Activated T-cell treated with anti-CD3 and anti-CD28 coated beads for 4 hours (primary cell): ENCODE data around the gene MED13.
"Not testable (repeated sequence)": the region's sequence is repeated elsewhere in the genome, so short reads cannot be mapped to it uniquely, and the experiment has no call there.

Experiments used
- DNase-seq: peaks from one replicate; pipeline ENCODE4 v3.0.0-alpha.2; 2020

Gene MED13

DNA sequence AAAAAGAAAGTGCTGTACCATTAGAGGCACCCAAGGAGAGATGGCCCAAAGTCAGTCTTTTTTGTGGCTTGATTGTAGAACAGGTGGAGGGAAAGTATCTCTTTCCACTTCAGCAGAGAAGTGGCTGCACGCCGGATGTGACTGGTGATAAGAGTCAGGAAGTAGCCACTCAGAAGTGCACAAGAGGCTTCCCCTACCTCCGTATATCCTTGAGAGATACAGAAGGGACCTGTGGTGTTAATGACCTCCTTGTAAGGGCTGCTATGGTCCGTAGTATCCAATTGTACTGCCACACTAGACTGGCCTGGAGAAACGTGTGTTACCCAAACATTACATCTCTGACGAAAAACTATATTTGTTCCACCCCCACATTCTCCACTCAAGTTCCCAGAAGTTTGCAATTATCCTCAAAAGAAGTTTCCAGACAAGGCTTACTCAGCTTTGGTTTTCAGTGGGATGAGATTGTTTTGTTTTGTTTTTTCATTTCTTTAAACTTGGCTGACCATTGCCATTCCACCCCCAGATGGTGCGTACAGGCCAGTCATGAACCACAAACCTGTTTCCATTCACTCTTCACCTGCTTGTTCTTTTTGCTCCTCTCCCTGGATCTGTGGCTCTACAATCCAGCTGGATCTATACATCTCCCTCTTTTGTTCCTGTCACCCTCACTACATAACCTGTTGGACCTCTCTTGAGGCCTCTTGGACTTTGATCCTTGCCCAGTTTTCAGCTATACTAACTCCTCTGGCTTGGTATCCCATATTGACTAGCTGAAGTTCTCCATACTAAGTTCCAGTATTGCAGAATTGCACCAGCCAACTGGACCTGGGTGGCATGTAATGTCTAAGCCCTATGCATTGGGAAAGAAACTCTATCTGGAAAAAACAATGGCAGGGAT is 20.7 kb upstream of the MED13 start:
- DNase-seq, result no peak

- DNase-seq, result no peak
Observed at GRCh38 chr17:62084585-62084984, 19.5 kb upstream of the MED13 start.

DNA sequence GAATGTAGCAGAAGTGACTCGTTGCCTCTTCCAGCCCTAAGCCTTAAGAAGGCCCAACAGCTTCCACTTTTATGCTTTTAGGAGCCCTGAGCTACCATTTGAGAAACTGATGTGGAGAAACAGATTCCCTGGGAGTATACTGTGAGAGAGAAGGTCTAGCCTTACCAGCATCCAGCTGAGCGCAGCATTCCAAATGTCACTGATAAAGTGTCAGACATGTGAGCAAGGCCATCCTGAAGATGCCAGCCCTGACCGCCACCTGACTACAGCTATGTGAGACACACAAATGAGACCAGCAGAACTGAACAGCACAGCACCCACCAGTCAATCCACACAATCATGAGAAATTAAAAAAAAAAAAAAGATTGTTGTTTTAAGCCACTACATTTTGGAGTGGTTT is 18.6 kb upstream of the MED13 start:
- no peak for DNase-seq

- no peak for DNase-seq
Observed at GRCh38 chr17:62080647-62081046, 15.6 kb upstream of the MED13 start.

DNA sequence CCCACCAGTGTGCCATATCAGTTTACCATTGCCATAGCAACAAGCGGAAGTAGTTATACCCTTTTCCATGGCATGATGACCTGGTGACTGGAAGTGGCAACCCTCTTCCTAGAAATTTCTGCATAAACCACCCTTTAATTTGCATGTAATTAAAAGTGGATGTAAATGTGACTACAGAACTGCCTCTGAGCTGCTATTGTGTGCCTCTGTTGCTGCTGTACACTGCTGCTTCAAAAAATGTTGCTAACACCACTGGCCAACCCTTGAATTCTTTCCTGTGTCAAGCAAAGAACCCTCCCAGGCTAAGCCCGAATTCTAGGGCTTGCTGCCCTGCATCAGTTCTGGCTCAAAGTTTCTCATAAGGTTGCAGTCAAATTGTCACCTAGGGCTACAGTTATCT is 12.9 kb upstream of the MED13 start:
- DNase-seq, result no peak

GRCh38 chr17:62076864-62077788 is 12.0 kb upstream of the MED13 start:
- no peak for DNase-seq

DNA sequence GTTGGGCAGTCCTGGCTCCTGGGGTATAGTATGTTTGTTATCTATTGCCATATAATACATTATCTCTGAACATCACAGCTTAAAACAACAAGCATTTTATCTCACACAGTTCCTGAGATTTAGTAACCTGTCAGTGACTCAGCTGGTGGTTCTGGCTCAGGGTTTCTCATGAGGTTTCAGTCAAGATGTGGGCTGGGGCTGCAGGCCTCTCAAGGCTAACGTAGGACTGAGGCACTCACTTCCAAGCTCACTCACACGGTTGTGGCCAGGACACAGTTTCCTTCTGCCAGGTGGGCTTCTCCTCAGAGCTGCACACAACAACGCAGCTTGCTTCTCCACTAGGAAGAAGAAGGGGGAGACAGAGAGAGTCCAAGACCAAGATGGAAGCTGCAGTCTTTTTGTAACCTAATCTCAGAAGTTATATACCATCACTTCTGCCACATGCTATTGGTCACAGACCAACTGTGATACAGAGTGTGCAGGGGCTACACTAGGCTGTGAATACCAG is 10.3 kb upstream of the MED13 start:
- DNase-seq, result no peak

DNA sequence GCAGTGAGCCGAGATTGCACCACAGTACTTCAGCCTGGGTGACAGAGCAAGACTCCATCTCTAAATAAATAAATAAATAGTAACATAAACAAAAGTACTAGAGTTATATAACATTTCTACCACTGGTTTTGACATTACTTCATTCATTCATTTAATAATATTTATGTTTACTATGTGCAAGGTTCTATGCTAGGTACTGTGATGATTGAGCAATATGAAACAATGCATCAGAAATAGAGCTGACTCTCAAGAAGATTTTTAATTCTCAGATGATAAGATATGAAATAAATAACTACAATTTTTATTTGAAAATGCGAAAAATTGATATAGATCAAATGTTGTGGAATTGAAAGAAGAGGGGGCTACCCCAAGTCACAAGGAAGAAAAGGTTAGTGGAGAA is 8.9 kb upstream of the MED13 start:
- DNase-seq, result no peak

- not testable (repeated sequence) for DNase-seq
Observed at GRCh38 chr17:62072855-62073254, 7.8 kb upstream of the MED13 start.

- no peak for DNase-seq
Observed at GRCh38 chr17:62070900-62071299, 5.8 kb upstream of the MED13 start.

- no peak for DNase-seq
Observed at GRCh38 chr17:62067165-62068145, 2.4 kb upstream of the MED13 start.

GRCh38 chr17:62065611-62066468 is 762 bp upstream of the MED13 start:
- peak; percentile 96 for DNase-seq

DNA sequence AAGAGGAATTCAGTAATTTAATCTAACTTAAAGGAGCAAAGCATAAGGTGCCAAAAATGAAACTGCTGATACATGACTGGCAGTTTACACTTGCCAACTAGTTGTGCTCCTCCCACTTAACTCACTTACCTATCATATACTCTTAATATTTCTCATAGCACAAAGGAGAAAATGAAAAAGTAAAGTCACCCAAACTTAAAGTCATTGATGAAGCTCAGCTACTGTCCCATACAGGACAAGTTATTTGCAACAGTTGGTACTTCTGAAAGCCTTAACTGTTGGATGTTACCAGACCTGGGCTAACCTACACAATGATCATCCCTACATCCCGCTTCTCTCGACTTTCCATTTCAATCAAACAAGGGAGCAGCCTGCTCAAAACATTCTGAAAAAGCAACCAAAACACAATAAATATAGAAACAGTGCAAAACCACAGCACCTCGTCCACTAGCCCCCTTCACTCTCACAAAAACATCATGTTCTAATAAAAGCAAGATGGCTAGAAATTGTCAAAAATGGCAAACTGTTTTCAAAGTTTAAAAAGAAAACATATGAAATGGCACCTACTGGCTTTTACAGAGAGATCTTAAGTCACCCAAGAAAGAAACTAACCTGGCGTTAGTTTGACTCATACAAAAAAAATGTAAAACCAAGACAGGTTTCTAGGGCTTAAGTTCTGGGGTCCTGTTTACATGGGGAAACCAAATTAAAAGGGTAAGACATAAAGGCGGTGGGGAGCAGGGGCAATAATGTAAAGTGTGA is 868 bp downstream of the MED13 start:
- DNase-seq, result no peak

DNA sequence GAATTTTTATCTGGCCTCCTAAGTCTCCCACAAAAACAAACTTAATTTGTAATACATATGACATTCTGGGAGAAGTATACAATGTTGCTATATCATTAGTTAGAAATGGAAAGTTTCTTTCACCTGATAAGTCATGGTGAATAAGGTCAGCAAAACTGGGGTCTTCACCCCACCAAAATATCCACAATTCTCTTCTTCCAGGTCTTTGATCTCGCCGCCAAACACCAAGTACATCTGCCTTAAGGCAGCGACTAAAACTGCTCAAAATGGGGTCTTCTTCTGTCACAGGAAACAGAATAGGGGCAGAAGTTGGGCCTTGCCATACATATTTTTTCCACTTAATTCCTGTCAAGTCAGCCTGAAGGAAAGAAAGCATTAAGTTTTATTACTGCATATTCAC is 2.1 kb downstream of the MED13 start:
- no peak for DNase-seq

DNA sequence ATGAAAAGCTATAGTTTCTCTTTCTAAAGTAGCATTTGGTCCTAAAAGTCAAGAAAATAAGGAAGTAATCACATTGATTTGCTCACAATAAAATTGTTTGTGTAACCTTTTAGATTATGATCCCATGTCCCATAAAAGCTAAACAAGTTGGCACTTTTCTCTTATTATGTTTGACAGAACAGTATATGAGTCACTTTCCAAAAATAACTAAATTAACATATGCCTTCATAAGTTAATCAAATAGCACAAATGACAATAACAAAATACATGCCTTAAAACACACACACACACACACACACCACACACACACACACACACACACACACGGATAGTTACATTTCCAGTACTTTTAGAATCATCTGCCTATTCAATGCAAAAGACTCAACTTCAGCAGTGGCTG is 2.8 kb downstream of the MED13 start:
- DNase-seq, result no peak

DNA sequence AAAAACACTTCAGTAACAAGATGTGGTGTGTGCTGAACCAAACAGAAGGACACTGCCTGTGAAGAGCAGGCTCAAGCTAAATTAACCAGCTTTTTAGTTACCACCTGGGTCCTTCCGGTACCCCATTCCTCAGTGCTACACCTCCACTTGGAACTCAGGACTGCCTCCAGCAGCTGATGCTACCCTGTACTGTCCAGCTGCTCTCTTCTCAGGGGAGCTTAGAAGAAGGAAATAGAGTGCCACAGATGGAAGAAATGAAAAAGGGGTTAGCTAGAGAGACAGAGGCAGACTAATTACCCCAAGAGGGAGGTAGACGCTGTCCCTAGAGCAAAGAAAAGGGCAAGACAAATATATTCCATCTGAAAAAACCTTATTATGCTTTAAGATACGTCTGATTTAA is 5.7 kb downstream of the MED13 start:
- no peak for DNase-seq

- DNase-seq, result no peak
Observed at GRCh38 chr17:62058611-62059010, 6.5 kb downstream of the MED13 start.

DNA sequence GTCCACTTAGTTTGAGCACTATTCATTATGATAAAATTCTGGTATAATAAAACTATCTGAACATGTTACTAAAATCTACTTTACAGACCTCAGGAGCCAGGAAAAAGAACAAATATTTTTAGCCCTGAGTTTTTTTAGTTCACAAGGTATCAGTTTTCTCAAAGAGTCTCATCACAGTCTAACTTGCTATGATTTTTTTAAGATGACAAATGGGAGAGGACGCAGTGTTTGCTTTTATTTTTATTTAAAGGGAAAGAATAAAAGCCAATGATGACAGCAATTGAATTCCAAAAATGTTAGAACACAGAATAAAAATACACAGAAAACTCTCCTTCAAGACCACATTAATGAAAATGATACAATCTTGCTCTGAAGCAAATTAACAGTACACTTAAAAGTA is 7.4 kb downstream of the MED13 start:
- DNase-seq, result no peak

- DNase-seq, result no peak
Observed at GRCh38 chr17:62052765-62053338, 12.2 kb downstream of the MED13 start.

DNA sequence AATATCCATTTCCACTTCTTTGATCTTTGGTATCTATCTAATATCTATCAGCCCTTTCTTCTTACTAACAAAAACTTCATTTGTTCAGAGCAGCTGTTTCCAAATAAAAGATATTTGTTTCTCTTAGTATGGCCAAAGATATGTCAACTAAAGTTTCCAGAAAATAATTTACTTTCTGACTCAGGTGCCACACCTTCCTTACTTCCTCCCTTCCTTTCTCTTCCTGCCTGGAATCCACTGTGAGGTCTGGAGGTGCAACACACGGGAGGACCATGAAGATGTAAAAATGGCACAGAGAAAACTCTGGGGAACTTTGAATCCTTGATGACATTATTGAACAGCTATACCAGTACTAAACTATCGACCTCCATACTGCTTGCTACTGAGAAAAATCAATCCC is 14.0 kb downstream of the MED13 start:
- no peak for DNase-seq
